NCI-H510A treated with DMSO at 0.1 percent for 48 hours (cell line): ENCODE results near the gene STOML2.

ENCODE experiments used
- DNase-seq: peaks from one replicate; lab custom pipeline; 2025; lab: John Stamatoyannopoulos, UW

The STOML2 gene

DNA sequence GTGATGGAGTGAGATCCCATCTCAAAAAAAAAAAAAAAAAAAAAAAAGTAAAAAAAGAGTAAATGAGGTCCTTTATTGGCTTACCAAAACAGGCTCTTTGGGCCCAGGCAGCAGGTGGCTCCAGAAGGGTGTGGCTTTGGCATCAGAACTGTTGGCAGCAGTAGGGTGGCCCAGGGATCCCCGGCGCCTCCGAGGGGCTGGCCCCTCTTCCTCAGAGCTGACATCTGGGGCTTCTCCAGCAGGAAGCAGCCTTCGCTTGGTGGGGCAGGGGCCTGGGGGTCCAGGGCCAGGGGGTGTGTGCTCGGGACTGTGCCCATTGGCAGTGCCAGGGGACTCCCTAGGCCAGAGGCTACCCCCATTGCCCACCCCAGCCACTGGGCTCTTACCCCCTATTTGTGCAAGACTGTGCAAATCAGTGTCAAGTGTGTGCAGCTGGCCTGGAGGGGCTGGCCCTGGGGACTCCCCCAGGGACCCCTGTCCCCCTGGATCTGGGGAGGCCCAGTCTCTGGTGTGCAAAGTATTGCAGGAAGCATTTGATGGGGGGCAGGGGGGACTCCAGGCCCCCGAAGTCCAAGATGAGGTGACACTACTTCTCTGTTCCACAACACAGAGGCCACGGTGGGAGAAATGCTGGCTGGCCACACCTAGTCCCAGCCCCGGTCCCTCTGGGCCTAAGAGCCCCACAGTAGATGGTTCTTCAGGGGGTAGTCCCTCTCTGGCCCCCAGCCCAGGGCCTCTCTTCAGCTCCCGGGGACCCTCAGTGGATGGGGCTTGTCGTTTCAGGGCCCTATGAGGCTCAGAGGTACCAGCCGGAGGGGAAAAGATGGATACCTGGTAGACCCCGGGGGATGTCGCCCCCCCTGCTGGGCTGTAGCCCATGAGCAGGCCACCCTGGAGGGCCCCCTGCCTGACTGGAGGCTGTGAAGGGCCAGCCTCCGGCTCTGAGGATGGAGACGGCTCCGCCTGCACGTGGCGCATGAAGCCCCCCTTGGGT, 4.7 kb upstream of the STOML2 start:
- no peak for DNase-seq

DNA sequence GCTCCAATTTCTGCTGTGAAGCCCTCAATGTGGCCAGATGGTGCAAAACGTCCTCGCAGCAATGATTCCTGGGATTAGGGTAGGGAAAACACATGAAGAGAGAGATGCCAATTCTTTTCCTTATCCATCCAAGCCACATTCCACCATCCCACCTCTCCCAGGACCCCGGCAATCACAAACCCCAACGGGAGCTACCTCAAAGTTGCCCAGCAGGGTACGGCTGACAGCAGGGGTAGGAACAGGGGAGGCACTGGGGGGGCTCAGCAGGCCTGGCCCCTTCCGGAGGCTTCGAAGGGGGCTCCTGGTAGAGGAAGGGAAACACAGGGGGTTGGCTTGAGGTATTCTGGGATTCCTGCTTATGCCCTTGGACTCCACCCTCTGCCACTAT, 3.4 kb upstream of the STOML2 start:
- no peak for DNase-seq

DNA sequence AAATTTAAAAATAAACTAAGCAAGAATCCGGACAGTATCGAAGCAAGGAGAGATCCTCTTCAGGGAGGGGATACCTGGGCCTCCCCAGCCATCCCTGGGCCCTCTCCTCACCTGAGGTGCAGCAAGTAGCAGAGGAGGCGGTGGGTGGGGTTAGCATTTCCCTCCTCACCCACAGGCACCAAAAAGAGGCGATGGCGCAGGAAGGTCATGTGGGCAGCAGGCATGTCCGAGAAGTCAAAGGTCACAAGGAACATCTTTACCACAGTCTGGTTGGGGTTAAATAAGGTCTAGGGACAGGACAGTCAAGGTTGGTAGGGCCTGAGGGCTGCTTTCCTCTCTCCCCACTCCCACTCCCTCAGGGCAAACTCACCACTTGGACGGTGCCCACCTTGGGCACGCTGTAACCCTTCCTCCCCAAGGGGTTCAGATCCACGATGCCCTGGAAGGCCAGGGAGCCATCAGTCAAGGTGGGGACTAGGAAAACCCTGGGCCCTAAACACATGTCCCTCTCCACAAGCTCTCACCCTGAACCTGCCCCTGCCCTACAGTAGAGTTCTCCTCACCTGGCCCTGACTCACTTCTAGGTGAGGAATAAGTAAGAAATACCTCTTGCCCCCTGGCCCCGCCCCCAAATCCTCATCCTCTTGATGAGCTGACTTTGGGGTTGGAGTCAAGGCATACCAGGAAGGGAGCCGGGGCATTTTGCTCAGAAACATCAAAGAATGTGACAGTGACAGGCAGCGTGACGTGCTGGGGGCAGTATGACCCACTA, 2.8 kb upstream of the STOML2 start:
- DNase-seq: no peak

DNA sequence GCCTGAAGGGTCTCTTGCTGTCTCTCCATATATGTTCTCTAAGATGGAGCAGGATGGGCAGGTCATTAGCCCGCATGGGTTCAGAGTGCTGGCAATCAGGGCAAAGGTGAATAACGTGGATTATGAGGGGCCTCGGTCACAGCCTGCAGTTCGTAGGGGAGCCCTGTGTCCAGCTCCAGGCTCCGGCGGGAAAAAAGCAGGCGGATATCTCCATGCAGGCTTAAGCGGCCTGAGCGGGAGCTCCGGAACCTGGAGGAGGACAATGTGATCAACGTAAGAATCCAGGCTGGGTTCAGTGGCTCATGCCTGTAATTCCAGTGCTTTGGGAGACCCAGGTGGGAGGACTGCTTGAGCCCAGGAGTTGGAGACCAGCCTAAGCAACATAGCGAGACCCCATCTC, 2.2 kb upstream of the STOML2 start:
- DNase-seq: no peak

DNA sequence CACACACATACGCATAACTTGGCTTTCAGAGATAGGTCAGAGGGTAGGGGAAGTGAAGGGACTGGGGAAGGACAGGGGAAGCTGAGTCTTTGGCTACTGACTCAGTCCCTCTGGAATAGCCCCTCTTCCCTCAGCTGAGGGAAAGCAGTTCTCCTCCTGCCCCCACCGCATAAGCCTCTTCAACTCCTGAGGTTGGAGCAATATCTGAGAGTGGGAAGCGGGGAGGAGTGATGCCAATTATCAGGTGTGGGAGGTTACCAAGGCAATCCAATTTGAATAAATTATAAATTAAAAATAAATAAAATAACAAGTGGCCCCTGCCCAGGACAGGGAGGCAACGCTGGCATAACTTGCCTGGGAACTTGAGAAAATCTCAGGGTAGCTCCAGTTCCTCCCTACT, 1.7 kb upstream of the STOML2 start:
- DNase-seq: no peak

DNA sequence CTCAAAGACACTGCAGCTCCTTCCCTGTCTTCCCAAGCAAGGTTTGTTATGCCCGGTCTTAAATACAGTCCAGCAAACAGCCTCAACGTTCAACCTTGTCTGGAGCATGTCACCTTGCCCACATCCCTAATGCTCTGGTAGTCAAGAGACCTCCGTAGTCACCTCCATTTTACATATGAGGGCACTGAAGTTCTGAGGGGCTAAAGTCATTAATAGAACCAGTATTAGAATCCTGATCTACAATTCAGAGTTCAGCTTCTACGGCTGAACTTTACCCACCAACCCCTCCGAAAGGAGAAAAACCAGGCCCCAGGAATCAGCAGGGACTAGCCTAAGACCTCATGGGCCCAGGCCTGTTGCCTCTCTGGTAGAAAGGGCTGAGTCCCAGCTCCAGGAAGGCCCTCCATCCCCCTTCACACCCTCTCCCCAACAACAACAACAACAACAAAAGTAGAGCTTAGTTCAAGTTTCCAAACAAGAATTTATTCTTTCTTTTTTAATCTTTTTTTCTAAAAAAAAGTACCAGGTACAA, 795 bp upstream of the STOML2 start:
- DNase-seq: no peak

DNA sequence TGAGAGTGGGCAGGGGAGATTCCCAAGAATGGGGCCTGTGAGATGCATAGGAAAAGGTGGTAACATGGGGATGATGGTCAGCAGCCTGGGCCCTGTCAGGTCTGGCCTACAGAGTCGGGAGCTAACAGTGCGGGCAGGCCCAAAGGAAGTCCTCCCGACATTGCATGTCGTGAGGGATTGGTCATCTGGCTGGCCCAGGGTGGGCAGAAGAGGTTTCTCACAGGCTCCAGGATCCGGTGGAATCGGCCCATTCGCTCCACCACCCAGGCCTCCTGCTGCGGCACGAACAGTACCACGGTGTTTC, 514 bp downstream of the STOML2 start:
- DNase-seq: no peak

DNA sequence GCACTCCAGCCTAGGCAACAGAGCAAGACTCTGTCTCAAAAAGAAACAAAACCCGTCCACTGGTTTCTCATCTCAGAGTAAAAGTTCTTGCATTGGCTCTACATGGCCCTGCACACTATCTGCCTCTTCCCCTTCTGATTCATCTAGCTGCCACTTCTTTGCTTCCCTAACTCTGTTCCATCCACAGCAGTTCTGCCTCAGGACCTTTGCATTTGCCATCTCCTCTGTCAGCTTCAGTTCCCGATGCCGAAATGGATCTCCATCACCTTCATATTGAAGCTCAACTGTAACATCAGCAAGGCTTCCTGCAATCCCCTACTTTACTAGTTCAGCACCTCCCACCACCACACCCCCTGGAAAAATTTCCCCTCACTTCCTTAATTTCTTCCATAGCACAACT, 5.4 kb downstream of the STOML2 start:
- no peak for DNase-seq

DNA sequence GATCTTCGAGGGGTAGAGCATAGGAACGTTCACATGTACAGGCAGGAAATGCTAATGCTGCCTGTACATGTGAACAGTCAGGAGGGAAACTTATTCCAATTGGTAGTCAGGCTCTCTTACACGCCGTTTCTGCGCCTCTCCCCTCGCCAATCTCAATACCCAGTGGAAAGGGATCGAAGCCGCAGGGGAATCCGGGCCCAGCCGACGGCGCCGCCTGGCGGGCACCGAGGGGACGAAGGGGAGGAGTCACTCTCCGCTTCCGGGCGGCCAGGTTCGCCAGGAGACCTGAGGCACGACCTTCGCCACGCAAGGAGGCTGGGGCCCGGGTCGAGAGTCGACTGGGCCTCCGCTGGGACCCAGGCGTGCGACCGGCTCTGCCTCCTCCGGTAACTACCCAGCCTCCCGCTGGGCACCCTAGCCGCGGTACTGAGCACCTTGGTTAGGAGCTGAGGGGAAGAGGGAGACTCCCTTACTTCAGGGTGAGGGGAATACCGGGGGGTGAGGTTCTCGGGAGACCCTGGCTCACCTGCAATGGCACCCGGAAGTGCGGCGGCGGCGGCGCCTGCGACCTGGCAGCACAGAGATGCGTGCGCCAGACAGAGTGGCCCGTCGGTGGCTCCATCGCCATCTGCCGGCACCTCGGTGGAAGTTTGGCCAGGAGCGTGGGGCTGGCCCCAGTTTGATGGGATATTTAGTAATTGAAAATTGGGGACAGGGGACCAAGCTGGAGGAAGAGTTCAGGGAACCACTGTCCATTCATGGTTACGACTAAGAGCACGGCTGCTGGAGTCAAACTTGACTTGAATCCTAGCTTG, 6.7 kb downstream of the STOML2 start, which contains the start of gene PIGO:
Gene PIGO (minus strand): TSS at position 557 of the 815 bp plus-strand sequence. CDS start 1,026 bp downstream, outside the sequence.
- peak; percentile 68 for DNase-seq

DNA sequence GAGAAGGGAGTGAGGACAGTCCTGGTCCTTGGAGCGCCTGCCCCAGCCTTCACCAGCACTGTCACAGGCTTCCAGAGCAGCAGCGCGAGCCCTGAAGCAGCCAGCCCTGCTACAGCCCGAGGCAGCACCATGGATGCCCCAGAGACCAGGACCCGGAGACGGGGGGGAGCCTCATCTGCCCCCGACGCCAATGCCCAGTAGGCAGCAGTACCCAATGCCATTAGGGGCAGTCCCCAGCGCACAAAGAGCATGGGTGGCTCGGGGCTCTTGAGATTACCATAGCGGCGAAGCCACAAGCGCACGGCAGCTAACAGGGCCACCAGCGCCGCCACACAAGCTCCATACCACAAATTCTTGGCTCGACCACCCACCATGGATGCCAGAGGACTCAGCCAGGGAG, 11.4 kb downstream of the STOML2 start:
- DNase-seq: no peak

DNA sequence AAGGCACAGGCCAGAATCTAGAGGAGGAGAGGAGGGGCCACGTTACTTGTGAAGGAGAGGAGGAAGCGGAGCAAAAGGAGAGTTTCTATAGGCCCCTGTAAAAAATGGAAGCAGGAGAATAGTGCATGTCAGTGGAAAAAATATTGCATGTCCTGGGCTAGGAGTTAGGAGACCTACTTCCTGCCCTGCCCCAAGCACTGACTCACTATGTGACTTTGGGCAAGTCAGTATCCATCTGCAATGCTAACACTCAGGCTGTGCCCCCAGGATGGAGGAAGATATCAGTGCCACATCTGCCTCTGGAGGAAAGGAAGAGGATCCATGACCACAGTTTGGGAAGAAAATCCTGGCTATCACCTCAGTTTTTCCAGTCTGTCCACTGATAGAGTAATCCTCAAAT, 13.5 kb downstream of the STOML2 start:
- DNase-seq: no peak

DNA sequence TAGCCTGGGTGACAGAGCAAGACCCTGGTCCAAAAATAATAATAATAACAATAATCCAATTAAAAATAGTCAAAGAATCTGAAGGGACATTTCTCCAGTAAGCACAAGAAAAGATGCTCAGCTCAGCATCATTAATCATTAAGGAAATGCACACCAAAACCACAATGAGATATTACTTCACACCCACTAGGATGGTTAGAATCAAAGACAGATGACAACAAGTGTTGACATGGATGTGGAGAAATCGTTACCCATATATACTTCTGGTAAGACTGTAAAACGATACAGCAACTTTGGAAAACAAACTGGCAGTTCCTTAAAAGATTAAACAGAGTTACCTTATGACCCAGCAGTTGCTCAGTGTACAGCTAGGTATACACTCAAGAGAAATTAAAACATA, 17.9 kb downstream of the STOML2 start:
- no peak for DNase-seq

DNA sequence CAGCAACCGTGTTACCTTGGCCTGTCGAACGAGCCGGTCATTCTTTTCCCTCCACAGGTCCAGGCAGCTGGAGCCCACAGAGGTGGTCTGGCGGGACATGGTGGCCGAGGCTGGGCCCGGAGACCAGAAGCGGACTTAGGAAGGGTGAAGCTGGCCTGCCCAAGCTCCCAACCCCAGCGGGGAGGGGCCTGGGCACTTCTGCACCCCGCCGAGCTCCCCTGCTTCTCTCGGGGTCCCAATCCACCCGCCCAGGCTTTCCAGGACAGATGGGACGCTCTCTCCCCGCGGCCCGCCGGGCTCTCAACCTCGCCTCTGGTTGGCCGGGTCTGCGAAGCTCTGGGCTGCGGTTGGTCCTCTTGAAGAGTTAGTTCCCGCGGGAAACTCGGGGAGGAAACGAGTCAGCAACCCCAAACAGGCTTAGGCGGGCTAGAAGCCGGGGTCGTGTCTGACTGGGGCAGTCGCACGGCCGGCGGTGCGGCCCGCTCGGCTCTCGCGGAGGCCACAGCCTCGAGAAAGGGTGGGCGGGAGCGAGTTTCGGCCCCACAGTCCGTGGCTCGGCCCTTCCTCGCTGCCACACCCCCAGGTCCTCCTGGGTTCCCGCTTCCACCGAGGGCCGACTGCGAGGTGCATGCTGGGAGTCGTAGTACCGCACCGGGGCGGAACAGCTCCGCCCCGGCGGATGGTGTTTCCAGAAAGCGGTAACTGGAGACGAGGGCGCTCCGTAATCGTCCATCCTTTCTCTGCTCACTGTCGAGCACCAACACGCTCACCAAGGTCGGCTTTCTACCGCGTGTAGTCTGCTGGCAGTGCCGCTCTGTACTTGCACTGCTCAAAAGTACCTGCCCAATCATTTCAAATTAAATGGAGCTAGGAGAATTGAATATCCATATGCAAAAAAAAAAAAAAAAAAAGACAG, 23.2 kb downstream of the STOML2 start, which contains the start of gene FANCG:
Gene FANCG (minus strand): TSS at position 517 of the 916 bp plus-strand sequence. CDS start 418 bp downstream, at position 99.
- DNase-seq: peak; percentile 79

DNA sequence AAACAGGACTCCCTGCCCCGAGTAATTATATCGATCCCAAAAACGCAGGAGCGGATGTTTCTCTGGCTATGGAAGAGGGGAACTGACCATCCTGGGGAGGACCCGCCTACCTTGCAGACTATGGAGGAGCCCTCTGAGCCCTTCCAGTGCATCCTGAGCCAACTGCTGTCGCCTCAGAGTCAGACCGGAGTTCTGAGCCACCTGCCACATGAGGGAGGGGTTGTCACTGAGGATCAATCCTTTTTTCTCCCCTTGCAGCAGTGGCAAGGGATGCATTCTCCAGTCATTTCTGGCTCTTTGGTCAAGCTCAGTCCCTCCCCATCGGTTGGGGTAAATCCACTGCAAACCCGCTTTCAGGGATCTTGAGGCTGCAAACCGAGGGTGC, 23.9 kb downstream of the STOML2 start:
- no peak for DNase-seq

DNA sequence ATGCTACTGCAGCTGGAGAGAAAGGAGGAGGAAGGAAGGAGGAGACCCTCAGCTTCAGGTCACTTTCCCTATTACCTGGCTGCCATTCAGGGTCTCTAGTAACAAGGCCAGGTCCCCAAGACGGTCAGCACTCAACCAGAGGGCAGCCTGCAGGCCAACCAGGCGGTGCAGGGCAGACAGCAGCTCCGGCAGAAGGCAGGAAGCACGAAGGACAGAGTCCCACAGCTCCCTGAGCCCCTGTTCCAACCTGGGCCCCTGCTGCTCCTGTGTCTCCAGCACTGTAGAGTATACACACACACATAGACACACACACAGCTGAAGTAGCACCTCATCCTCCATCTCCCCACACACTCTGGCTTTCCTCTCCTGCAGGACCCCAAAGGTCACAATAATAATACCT, 24.9 kb downstream of the STOML2 start:
- no peak for DNase-seq

DNA sequence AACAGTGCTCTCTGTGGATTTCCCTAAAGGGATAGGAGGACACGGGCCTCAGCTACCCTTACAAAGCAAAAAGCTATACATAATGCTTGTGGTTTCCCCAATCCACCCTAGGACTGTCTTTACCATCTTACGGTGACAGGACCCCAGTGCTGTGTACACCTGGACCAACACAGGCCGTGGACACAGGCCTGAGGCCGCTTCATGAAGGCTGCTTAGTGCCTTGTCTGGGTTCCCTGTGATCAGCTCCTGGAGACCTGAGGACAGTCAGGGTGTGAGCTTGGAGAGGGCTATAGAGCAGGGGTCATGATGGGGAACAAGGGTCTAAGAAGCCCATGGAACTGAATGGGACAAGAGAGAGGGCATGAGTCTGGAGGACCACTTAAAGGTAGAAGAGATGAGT, 26.1 kb downstream of the STOML2 start:
- no peak for DNase-seq

DNA sequence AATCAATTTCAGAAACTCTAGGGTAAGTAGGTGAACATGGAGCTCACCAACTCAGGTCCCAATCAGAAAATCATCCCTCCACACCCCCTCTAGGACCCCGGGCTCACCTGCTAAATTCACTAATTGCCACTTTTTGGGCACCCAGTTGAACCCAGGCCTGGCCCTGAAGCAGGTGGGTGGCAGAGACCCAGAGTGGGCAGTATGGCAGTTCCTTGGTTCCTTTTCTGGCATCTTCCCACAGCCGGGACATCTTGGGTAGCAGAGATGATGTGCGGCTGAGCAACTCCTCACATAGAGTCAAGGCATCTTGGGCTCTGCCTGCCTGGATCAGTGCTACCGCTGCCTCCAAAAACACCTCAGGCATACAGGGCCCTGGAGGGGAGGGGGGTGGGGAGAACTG, 27.6 kb downstream of the STOML2 start:
- DNase-seq: no peak

DNA sequence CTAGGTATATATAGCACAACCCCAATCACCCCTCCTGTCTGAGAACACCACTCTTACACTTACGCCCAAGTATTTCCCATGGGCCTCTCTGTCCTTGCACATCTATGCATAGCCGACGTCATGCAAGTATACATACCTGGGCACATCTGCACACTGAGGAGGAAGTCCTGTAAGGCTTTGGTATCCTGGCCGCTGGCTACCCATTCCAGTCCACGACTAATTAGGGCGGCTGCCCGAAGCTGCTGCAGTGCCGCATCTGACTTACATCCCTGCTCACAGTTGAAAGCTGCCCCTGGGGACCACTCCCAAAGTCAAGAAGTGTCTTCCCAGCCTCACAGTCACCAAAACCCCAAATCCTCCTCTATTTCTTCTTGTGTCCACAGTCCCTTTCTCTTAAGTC, 28.1 kb downstream of the STOML2 start:
- no peak for DNase-seq

DNA sequence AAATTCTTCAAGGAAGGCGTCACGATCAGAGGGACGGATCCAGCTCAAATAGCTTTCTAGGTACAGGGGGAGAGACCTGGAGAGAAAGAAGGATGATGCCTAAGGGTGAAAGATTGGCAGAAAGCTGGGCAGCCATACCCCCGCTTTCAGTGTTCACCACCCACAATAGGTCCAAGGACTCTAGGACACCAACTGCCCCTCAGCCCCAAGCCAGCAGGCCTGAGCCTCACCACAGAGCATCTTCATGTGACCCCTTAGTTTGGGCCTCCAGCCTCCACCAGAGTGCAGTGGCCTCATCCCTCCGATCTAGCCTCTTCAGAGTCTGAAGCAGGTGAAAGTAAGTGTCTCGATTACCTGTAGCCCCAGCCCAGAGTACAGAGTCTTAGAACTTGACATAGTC, 28.8 kb downstream of the STOML2 start:
- no peak for DNase-seq

DNA sequence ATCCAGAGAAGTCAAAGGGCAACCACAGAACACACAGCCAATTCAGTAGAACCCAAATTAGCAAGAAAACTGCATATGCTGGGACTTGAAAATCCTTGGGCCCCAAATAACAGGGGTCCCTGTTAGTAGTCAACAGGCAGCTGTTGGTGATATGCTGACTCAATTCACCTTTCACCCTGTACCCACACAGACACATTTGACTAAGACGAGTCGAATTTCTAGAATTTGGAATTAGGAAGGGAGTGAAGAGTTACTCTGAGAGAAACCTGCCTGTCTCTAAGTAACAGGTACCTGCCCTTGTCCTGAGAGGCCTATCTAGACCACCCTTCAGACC, 29.7 kb downstream of the STOML2 start:
- no peak for DNase-seq
